ENCODE data around the gene GTF2IRD1. TPM values are rescaled to one million over a fixed set of nuclear protein-coding genes. Genes with fewer than 3 reads are reported as not detected.

The GTF2IRD1 gene
- total RNA-seq, 1 donor from 2014 or later: 0.67 TPM

- no peak for DNase-seq
- TF ChIP-seq CTCF (IDR thresholded peaks at IDR 0.05): no peak
- Mint-ChIP-seq H3K36me3 (ENCODE audit: low read depth) (no peaks in the 10 kb centered on the region), H3K27ac (no peak overlapping the region), H3K27me3 (no peaks in the 10 kb centered on the region), H3K4me1 (peaks cover 2% of the 10 kb centered on the region), H3K4me3 (no peak overlapping the region), H3K9me3 (no peaks in the 10 kb centered on the region)
- ChIA-PET CTCF (no interaction called here), POLR2A (no interaction called here)
- intact Hi-C loops (cut with micrococcal nuclease): no loop called here
- no peak for ATAC-seq (ENCODE audit: low read depth)
Measured at GRCh38 chr7:74599244-74599643, 145.5 kb downstream of the GTF2IRD1 start.

GRCh38 chr7:74604326-74605020, 150.8 kb downstream of the GTF2IRD1 start:
- DNase-seq: no peak
- Mint-ChIP-seq H3K36me3 (ENCODE audit: low read depth) (no peaks in the 10 kb centered on the region), H3K4me1 (peaks cover 13% of the 10 kb centered on the region), H3K27me3 (no peaks in the 10 kb centered on the region), H3K27ac (no peak overlapping the region), H3K4me3 (no peak overlapping the region), H3K9me3 (no peaks in the 10 kb centered on the region)
- ChIA-PET CTCF (no interaction called here), POLR2A (interaction anchor here (0.6 kb wide), 1 partner anchor 9 kb away, joined by 5 read pairs; no protein-coding TSS in a partner anchor)
- no peak for TF ChIP-seq CTCF (IDR thresholded peaks at IDR 0.05)
- no peak for ATAC-seq (ENCODE audit: low read depth)
- intact Hi-C loops (cut with micrococcal nuclease): no loop called here

- H3K27me3 Mint-ChIP-seq: no peaks in the 10 kb centered on the region
- POLR2A ChIA-PET: no interaction called here
- DNase-seq: peak; percentile 50
- H3K9me3 Mint-ChIP-seq: no peaks in the 10 kb centered on the region
- peak; percentile 85 for ATAC-seq (ENCODE audit: low read depth)
- peak overlapping the region; percentile 24 for H3K27ac Mint-ChIP-seq
- H3K4me1 Mint-ChIP-seq: peaks cover 13% of the 10 kb centered on the region
- intact Hi-C loops (cut with micrococcal nuclease): no loop called here
- TF ChIP-seq CTCF (IDR thresholded peaks at IDR 0.05): no peak
- H3K4me3 Mint-ChIP-seq: peak overlapping the region; percentile 74
- no peaks in the 10 kb centered on the region for H3K36me3 Mint-ChIP-seq (ENCODE audit: low read depth)
- CTCF ChIA-PET: no interaction called here
Measured at GRCh38 chr7:74606101-74606908, 152.6 kb downstream of the GTF2IRD1 start.

GRCh38 chr7:74606909-74607510, 153.3 kb downstream of the GTF2IRD1 start:
- H3K4me1 Mint-ChIP-seq: peaks cover 13% of the 10 kb centered on the region
- peak overlapping the region; percentile 74 for H3K4me3 Mint-ChIP-seq
- no peak for TF ChIP-seq CTCF (IDR thresholded peaks at IDR 0.05)
- intact Hi-C loops (cut with micrococcal nuclease): no loop called here
- ATAC-seq (ENCODE audit: low read depth) (no peak), DNase-seq (no peak)
- POLR2A ChIA-PET: no interaction called here
- H3K9me3 Mint-ChIP-seq: no peaks in the 10 kb centered on the region
- no peaks in the 10 kb centered on the region for H3K27me3 Mint-ChIP-seq
- CTCF ChIA-PET: no interaction called here
- no peak overlapping the region for H3K27ac Mint-ChIP-seq
- H3K36me3 Mint-ChIP-seq (ENCODE audit: low read depth): no peaks in the 10 kb centered on the region
